GM19438 (cell line): ENCODE results near the gene NCR2.

Source experiments
- ATAC-seq: cut with Tn5 transposase; IDR thresholded peaks from one replicate; pipeline ENCODE4 v1.9.1; 2021; ENCODE audit warnings: low read depth; ENCODE audit not compliant: unreplicated experiment

The NCR2 gene

DNA sequence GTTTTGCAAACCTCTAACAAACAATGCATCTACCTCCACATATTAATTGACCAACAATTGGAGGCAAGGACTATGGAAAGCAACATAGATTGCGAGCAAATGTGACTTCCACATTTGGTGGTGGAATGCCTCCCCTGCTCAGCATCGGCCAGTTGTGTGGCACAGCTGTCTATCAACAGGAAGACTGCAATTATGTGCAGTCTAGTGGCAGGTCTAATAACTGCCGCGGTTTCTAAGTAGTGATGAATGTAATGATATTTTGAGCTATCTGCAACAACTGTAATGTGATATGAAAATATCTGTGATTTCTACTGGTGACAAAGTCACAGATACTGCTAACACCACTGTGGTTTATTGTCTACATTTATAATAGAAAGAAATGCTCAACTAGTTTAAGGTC lies 56.8 kb downstream of the NCR2 start:
- ATAC-seq = no peak

DNA sequence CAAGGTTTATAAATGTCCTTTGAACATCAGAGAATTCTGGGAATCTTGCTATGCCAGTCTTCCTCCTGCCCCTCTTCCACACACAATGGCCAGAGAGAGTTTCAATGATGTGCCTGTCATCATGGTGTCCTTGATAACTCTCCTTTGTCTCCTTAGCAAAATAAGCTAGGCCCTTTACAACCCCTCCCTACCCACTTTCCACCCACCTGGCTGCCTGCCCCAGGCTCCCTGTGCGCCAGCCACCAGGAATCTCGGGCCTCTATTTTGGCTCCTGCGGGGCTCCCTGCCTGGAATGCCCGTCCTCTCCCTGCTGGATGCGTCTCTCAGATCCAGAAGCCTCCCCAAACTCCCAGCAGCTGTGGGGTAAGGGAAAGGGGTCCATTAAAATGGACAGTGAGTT lies 60.9 kb downstream of the NCR2 start:
- no peak for ATAC-seq

- no peak for ATAC-seq
These were observed 64.0 kb downstream of the NCR2 start for GRCh38 chr6:41399424-41399823.
